Measurements from ENCODE around the gene ZNF507. TPM values are rescaled to one million over a fixed set of nuclear protein-coding genes. Genes with fewer than 3 reads are reported as not detected.

The ZNF507 gene
- total RNA-seq, 1 donor from 2014 or later = 42.3 TPM

- no peak for TF ChIP-seq CTCF (IDR thresholded peaks at IDR 0.05; ENCODE audit: unreplicated experiment)
- Mint-ChIP-seq H3K36me3 (ENCODE audit: insufficient read depth) (peaks cover 39% of the 10 kb centered on the region), H3K4me1 (ENCODE audit: low read depth) (peaks cover 7% of the 10 kb centered on the region), H3K4me3 (ENCODE audit: low read depth) (no peak overlapping the region), H3K9me3 (ENCODE audit: low read depth) (no peaks in the 10 kb centered on the region), H3K27me3 (no peaks in the 10 kb centered on the region), H3K27ac (no peak overlapping the region)
- DNase-seq (ENCODE audit: low spot score, unreplicated experiment) = no peak
These were observed 16.9 kb downstream of the ZNF507 start for GRCh38 chr19:32362318-32362691.

GRCh38 chr19:32363175-32363574 lies 17.8 kb downstream of the ZNF507 start:
- no peaks in the 10 kb centered on the region for H3K9me3 Mint-ChIP-seq (ENCODE audit: low read depth)
- no peak for DNase-seq (ENCODE audit: low spot score, unreplicated experiment)
- H3K4me1 Mint-ChIP-seq (ENCODE audit: low read depth) = peaks cover 7% of the 10 kb centered on the region
- no peak overlapping the region for H3K4me3 Mint-ChIP-seq (ENCODE audit: low read depth)
- H3K27ac Mint-ChIP-seq = peak overlapping the region; percentile 49
- no peak for TF ChIP-seq CTCF (IDR thresholded peaks at IDR 0.05; ENCODE audit: unreplicated experiment)
- H3K36me3 Mint-ChIP-seq (ENCODE audit: insufficient read depth) = peaks cover 40% of the 10 kb centered on the region
- no peaks in the 10 kb centered on the region for H3K27me3 Mint-ChIP-seq

GRCh38 chr19:32363632-32364031 lies 18.2 kb downstream of the ZNF507 start:
- TF ChIP-seq CTCF (IDR thresholded peaks at IDR 0.05; ENCODE audit: unreplicated experiment) = no peak
- Mint-ChIP-seq H3K36me3 (ENCODE audit: insufficient read depth) (peaks cover 39% of the 10 kb centered on the region), H3K27me3 (no peaks in the 10 kb centered on the region), H3K9me3 (ENCODE audit: low read depth) (no peaks in the 10 kb centered on the region), H3K4me1 (ENCODE audit: low read depth) (peaks cover 7% of the 10 kb centered on the region), H3K4me3 (ENCODE audit: low read depth) (no peak overlapping the region), H3K27ac (peak overlapping the region; percentile 49)
- no peak for DNase-seq (ENCODE audit: low spot score, unreplicated experiment)

- DNase-seq (ENCODE audit: low spot score, unreplicated experiment) = no peak
- Mint-ChIP-seq H3K27ac (peak overlapping the region; percentile 5), H3K36me3 (ENCODE audit: insufficient read depth) (peaks cover 38% of the 10 kb centered on the region), H3K4me1 (ENCODE audit: low read depth) (peaks cover 7% of the 10 kb centered on the region), H3K4me3 (ENCODE audit: low read depth) (no peak overlapping the region), H3K9me3 (ENCODE audit: low read depth) (no peaks in the 10 kb centered on the region), H3K27me3 (no peaks in the 10 kb centered on the region)
- no peak for TF ChIP-seq CTCF (IDR thresholded peaks at IDR 0.05; ENCODE audit: unreplicated experiment)
These were observed 18.6 kb downstream of the ZNF507 start for GRCh38 chr19:32364040-32364439.

GRCh38 chr19:32367063-32367462 lies 21.7 kb downstream of the ZNF507 start:
- H3K36me3 Mint-ChIP-seq (ENCODE audit: insufficient read depth) = peaks cover 45% of the 10 kb centered on the region
- no peaks in the 10 kb centered on the region for H3K9me3 Mint-ChIP-seq (ENCODE audit: low read depth)
- H3K4me1 Mint-ChIP-seq (ENCODE audit: low read depth) = peaks cover 17% of the 10 kb centered on the region
- H3K27ac Mint-ChIP-seq = peak overlapping the region; percentile 46
- TF ChIP-seq CTCF (IDR thresholded peaks at IDR 0.05; ENCODE audit: unreplicated experiment) = no peak
- no peak for DNase-seq (ENCODE audit: low spot score, unreplicated experiment)
- H3K4me3 Mint-ChIP-seq (ENCODE audit: low read depth) = no peak overlapping the region
- no peaks in the 10 kb centered on the region for H3K27me3 Mint-ChIP-seq
